Psoas muscle (tissue), 8 donors: ENCODE results near the gene LMNTD2. TPM values are rescaled to one million over a fixed set of nuclear protein-coding genes. Genes with fewer than 3 reads are reported as not detected.
A peak's percentile ranks its signal among the peaks of the same experiment; 100 is the strongest.

Experiments
- ATAC-seq, 4 donors: fragments of 200-7000 bp; cut with Tn5 transposase; one replicate each; pipeline ENCODE4 v1.9.1; 2020; ENCODE audit warnings: moderate library complexity in 3 of 4, mild to moderate bottlenecking in 2 of 4
- DNase-seq, 2 donors: peaks; one replicate each; pipeline ENCODE4 v3.0.0-alpha.2; 2020
- H3K27ac ChIP-seq: fragments of 200-600 bp; one replicate; pipeline ENCODE4 v1.8.0; 2022
- H3K27me3 ChIP-seq, 3 donors: fragments of 200-600 bp in 1 of 3; one replicate each; pipeline versions ENCODE4 v1.6.1 to v1.8.0; 2013 to 2022; ENCODE audit warnings: low read length in 2 of 3, mild to moderate bottlenecking in 2 of 3, moderate library complexity in 1 of 3; ENCODE audit not compliant: insufficient read depth in 3 of 3
- H3K36me3 ChIP-seq, 2 donors: fragments of 200-600 bp in 1 of 2; one replicate each; pipeline versions ENCODE4 v1.6.1 to v1.8.0; 2013 to 2022; ENCODE audit warnings: low read depth in 1 of 2, mild to moderate bottlenecking in 1 of 2, moderate library complexity in 1 of 2; ENCODE audit not compliant: insufficient read depth in 1 of 2
- H3K4me1 ChIP-seq: fragments of 200-600 bp; one replicate; pipeline ENCODE4 v1.8.0; 2022
- H3K4me3 ChIP-seq: fragments of 200-600 bp; one replicate; pipeline ENCODE4 v1.8.0; 2022; ENCODE audit warnings: mild to moderate bottlenecking
- H3K9me3 ChIP-seq: fragments of 200-600 bp; one replicate; pipeline ENCODE4 v1.8.0; 2022
- WGBS, 3 donors: extraction: QIAGEN DNeasy Blood & Tissue Kit; methylation state at CpG; one replicate each; pipeline versions ENCODE4 v1.1.6 to v1.1.7; 2013; 5-methylcytosine and 5-hydroxymethylcytosine counted together
- intact Hi-C, 2 donors: fragments of 100-400 bp; cut with DNase I; formaldehyde crosslinking; loops; one replicate each; pipeline versions ENCODE4 v1.11.0 to v1.14.2; 2022
- polyA plus RNA-seq, 3 donors: library from polyadenylated mRNA; stranded (reverse); fragments of 200-250 nt; gene quantifications; one replicate each; pipeline ENCODE4 v1.2.3, GENCODE V29; 2013
- total RNA-seq, 4 donors: library from RNA; stranded (reverse); fragmentation: NEBNext Ultra II Directional in 2 of 4; extraction: Animal tissue kit (Norgen Biotek cat#: 25700) in 2 of 4; gene quantifications; one replicate each; pipeline versions ENCODE4 v1.2.1 to v1.2.4, GENCODE V29; 2021 to 2023
- TF ChIP-seq, protein P1 (sequence below): fragments of 200-600 bp; IDR thresholded peaks from one replicate; pipeline ENCODE4 v1.8.0; 2022; ENCODE audit warnings: antibody characterized with exemption
- donor health status: healthy with polysubstance abuse.
- donor health status: DM: no; HTN: no; CAD: no; lungs with moderate emphysema.
- donor health status: Bipolar disorder and iron deficiency.
- donor health status: healthy.
- donor health status: DM: yes; HTN: yes; CAD: no.
- donor health status: DM: no; HTN: no; CAD: no.
- donor health status: DM: no; HTN: no; CAD: no.
- donor health status: DM: yes; HTN: yes; CAD: no.

LMNTD2 gene
- total and polyA plus RNA-seq, 7 donors: 0.04 to 0.27 (median 0.12) TPM; not detected in 2

DNA sequence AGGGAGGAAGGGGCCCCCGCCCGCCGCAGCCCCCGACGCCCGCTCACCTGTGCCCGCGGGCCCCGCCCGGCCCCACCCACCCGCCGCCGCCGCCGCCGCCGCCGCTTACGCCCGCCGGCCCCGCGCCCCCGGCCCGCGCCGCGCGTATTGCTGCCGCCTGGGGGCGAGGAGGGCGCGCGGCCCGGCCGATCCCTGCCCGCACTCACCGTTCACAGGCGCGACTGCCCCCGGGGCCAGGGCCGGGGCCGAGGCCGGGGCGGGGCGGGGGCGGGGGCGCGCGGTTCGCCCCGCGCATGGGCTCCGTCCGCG is 25.4 kb downstream of the LMNTD2 start:
- peak overlapping the region; percentile 90 for H3K27ac ChIP-seq
- no peak for ATAC-seq
- intact Hi-C loops: no loop called here
- peak overlapping the region; percentile 73 for H3K4me3 ChIP-seq
- no peaks in the 10 kb centered on the region for H3K9me3 ChIP-seq
- TF ChIP-seq, protein P1, sequence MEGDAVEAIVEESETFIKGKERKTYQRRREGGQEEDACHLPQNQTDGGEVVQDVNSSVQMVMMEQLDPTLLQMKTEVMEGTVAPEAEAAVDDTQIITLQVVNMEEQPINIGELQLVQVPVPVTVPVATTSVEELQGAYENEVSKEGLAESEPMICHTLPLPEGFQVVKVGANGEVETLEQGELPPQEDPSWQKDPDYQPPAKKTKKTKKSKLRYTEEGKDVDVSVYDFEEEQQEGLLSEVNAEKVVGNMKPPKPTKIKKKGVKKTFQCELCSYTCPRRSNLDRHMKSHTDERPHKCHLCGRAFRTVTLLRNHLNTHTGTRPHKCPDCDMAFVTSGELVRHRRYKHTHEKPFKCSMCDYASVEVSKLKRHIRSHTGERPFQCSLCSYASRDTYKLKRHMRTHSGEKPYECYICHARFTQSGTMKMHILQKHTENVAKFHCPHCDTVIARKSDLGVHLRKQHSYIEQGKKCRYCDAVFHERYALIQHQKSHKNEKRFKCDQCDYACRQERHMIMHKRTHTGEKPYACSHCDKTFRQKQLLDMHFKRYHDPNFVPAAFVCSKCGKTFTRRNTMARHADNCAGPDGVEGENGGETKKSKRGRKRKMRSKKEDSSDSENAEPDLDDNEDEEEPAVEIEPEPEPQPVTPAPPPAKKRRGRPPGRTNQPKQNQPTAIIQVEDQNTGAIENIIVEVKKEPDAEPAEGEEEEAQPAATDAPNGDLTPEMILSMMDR: no peak
- H3K4me1 ChIP-seq: peaks cover 30% of the 10 kb centered on the region
- 1% methylated on average over 52 of the region's 56 CpGs; no CpG with 5 or more reads in 2 of the 3 donors for WGBS, 3 donors
- peaks cover 0 to 29% of the 10 kb centered on the region in 2 donors for H3K36me3 ChIP-seq
- DNase-seq: no peak
- peaks cover 0 to 16% (median 0%) of the 10 kb centered on the region in 3 donors for H3K27me3 ChIP-seq

DNA sequence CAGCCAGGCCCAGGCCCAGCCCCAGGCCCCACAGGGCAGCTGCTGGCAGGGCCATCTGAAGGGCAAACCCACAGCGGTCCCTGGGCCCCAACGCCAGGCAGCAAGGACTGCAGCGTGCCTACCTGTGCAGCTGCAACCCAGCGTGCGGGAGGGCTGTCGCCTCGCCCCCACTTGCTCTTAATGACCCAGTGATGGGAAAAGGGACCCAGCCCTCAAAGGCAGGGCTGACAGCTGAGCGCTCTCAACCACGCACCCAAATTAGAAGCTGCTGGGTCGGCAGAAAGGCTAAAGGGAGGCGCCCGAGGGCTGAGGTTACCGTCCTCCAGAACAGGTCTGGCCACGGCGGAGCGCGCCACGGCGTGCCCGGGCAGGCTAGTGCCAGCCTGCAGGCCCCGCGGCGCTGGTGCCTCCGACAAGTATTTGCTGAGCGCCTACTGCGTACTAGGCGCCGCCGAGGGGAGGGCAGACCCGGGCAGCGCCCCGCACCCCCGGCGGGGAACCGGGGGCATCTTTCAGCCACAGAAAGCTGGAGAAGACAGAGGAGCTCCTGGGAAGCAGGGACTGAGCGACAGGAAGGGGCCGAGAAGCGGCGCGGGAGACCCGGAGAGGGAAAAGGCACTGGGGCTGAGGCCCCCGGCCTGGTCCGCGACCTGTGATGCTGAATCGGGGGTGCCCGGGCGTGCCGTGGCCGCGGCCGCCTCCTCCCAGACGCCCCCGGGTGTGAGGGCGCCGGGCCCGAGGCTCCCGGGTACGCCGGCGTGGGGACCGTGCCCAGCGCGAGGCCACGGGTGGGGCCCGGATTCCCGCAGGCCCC is 25.9 kb downstream of the LMNTD2 start:
- Histone ChIP-seq H3K27me3 (peaks cover 0 to 12% (median 0%) of the 10 kb centered on the region in 3 donors), H3K27ac (peak overlapping the region; percentile 90), H3K4me1 (peaks cover 30% of the 10 kb centered on the region), H3K4me3 (peak overlapping the region; percentile 73), H3K36me3 (peaks cover 0 to 29% of the 10 kb centered on the region in 2 donors), H3K9me3 (no peaks in the 10 kb centered on the region)
- TF ChIP-seq, protein P1: no peak
- peak; percentile 14 to 68 (median 56) for ATAC-seq
- 5 to 10% (median 7%) methylated on average over 35 to 66 of the region's 66 CpGs for WGBS, 3 donors
- intact Hi-C loops: no loop called here
- peak in 1 of 2 donors; percentile 77 for DNase-seq

DNA sequence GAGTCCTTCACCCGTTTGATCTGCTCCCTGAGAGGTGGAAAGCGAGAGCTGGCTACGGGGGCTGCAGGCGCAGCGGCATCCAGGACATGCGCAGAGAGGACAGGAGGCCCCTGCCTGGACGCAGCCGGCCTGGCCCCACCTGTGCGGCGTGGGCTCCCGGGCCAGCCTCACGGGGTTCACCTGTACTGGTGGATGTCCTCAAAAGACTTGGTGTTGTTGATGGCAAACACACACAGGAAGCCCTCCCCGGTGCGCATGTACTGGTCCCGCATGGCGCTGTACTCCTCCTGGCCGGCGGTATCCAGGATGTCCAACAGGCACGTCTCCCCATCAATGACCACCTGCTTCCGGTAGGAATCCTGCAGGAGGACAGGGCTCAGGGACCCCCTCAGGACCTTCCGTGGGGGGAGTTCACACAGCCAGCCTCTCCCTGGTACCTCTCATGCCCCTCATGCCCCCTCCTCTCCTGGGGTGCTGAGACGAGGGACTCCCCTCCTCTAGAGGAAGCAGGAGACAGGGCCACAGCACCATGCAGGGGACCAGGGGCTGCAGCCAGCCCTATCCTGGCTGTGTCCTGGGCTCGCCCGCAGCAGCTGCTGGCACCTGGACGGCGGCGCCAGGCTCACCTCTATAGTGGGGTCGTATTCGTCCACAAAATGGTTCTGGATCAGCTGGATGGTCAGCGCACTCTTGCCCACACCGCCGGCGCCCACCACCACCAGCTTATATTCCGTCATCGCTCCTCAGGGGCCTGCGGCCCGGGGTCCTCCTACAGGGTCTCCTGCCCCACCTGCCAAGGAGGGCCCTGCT is 26.7 kb downstream of the LMNTD2 start:
- intact Hi-C loops: no loop called here
- Histone ChIP-seq H3K4me3 (peak overlapping the region; percentile 73), H3K27me3 (peaks cover 0 to 11% (median 0%) of the 10 kb centered on the region in 3 donors), H3K36me3 (peaks cover 0 to 29% of the 10 kb centered on the region in 2 donors), H3K4me1 (peaks cover 38% of the 10 kb centered on the region), H3K27ac (peak overlapping the region; percentile 90), H3K9me3 (no peaks in the 10 kb centered on the region)
- DNase-seq: peak in 1 of 2 donors; percentile 53
- TF ChIP-seq, protein P1: no peak
- 84 to 87% (median 86%) methylated on average over 36 to 37 of the region's 37 CpGs for WGBS, 3 donors
- no peak for ATAC-seq

DNA sequence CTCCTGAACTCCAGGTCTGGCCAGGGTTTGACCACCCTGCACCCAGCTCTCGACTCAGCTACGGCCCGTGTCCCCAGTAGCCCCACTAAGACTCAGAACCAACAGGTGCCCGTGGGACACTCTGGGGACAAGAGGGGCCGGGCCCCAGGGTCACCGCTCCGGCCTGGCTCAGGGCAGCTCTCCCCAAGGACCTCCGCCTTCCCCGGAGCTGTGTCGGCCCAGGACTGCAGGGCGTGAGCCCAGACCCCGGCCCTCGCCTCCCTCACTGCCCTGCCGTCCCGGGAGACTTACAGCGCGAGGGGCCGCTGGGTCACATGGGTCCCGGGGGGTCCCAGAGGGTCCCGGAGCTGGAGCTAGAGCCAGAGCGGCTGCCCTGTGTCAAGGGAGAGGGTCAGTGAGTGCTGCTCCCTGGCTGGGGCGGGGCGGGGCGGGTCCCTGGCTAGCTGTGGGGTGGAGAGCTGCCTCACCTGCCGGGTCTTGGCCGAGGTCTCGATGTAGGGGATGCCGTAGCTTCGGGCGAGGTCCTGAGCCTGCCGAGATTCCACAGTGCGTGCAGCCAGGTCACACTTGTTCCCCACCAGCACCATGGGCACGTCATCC is 27.5 kb downstream of the LMNTD2 start:
- Histone ChIP-seq H3K27ac (no peak overlapping the region), H3K4me3 (no peak overlapping the region), H3K4me1 (peaks cover 42% of the 10 kb centered on the region), H3K9me3 (no peaks in the 10 kb centered on the region), H3K27me3 (peaks cover 0 to 11% (median 0%) of the 10 kb centered on the region in 3 donors), H3K36me3 (peaks cover 0 to 29% of the 10 kb centered on the region in 2 donors)
- intact Hi-C loops: no loop called here
- 87 to 93% (median 87%) methylated on average over 30 to 33 of the region's 33 CpGs for WGBS, 3 donors
- TF ChIP-seq, protein P1: no peak
- ATAC-seq (no peak), DNase-seq (peak in 1 of 2 donors; percentile 53)
